RWPE1 (cell line): ENCODE data around the gene TMEM253.

Source experiments
- CTCF ChIA-PET: fragments of 350-600 bp; sonication (Branson Sonifier 250); formaldehyde crosslinking; extraction: SDS; loops from one replicate; lab custom pipeline; 2021; lab: Yijun Ruan, JAX
- POLR2A ChIA-PET: fragments of 400-600 bp; formaldehyde crosslinking; extraction: SDS; loops from one replicate; lab custom pipeline; 2020; ENCODE audit warnings: antibody characterized with exemption; ENCODE audit not compliant: low non-redundant PET; lab: Yijun Ruan, JAX
- DNase-seq: peaks from one replicate; pipeline ENCODE4 v3.0.0; 2012; ENCODE audit warnings: low spot score
- H3K27ac ChIP-seq: fragments of 450-650 bp; 2 replicates; pipeline ENCODE4 v1.5.1; 2017
- TF ChIP-seq, protein P1 (sequence below): fragments of 450-650 bp; conservative IDR thresholded peaks from 2 replicates; pipeline ENCODE4 v1.5.1; 2017; ENCODE audit warnings: low read depth, mild to moderate bottlenecking

The TMEM253 gene

DNA sequence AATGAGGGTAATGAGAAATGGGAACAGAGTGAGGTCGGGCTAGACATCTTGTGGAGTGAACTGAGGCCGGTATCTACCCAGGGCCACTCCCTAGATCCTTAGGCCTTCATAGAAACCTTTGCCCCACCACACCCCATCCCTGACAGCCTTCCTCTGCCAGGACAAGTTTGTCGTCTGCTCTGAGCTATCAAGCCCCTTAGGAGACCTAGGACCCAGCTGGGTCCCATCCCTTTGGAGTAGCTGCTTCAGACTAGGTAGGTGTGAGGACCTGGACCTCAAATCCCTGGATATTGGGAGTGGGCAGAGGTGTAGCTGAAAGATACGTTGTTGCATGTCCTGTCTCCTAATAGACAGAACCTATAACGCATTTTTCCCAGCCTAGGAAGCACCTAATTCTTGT is at the start of gene TMEM253:
Gene TMEM253 (plus strand): TSS at position 136 of the 400 bp plus-strand sequence. CDS start 278 bp downstream, outside the sequence.
- TF ChIP-seq, protein P1, sequence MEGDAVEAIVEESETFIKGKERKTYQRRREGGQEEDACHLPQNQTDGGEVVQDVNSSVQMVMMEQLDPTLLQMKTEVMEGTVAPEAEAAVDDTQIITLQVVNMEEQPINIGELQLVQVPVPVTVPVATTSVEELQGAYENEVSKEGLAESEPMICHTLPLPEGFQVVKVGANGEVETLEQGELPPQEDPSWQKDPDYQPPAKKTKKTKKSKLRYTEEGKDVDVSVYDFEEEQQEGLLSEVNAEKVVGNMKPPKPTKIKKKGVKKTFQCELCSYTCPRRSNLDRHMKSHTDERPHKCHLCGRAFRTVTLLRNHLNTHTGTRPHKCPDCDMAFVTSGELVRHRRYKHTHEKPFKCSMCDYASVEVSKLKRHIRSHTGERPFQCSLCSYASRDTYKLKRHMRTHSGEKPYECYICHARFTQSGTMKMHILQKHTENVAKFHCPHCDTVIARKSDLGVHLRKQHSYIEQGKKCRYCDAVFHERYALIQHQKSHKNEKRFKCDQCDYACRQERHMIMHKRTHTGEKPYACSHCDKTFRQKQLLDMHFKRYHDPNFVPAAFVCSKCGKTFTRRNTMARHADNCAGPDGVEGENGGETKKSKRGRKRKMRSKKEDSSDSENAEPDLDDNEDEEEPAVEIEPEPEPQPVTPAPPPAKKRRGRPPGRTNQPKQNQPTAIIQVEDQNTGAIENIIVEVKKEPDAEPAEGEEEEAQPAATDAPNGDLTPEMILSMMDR = no peak
- no peak for DNase-seq
- ChIA-PET POLR2A (no interaction called here), CTCF (interaction anchor here (0.5 to 6.9 kb wide), 4 partner anchors 8 to 100 kb away, joined by 3 to 72 read pairs (median 36); no protein-coding TSS in a partner anchor)
- H3K27ac ChIP-seq = peak within 1 kb of the TSS; percentile 98

DNA sequence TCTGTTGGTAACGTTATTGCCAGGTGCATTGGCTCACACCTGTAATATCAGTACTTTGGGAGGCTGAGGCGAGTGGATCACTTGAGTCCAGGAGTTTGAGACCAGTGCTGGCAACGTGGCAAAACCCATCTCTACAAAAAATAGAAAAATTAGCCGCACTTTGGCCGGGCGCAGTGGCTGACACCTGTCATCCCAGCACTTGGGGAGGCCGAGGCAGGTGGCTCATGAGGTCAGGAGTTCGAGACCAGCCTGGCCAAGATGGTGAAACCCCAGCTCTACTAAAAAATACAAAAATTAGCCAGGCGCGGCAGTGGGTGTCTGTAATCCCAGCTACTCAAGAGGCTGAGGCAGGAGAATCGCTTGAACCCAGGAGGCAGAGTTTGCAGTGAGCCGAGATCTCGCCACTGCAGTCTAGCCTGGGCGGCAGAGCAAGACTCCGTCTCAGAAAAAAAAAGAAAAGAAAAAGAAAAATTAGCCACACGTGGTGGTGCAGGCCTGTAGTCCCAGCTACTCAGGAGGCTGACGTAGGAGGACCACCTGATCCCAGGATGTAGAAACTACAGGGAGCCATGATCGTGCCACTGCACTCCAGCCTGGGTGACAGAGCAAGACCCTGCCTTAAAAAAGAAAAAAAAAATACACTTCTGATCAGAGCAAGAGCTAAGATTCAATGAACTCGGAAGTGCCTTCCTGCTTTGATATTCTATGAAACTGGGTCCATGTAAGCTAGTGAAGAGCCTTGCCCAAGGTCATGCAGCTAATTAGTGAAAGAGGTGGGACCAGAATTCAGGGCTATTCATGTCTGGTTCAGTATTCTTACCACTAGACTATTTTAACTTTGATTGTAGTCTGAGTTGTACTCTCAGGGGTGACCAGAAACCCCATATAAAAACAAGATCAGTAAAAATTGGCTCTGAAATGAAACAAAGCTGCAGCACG is 47.4 kb upstream of the TMEM253 start:
- H3K27ac ChIP-seq = no peak overlapping the region
- no peak for DNase-seq
- ChIA-PET POLR2A (no interaction called here), CTCF (no interaction called here)
- TF ChIP-seq, protein P1 = no peak

DNA sequence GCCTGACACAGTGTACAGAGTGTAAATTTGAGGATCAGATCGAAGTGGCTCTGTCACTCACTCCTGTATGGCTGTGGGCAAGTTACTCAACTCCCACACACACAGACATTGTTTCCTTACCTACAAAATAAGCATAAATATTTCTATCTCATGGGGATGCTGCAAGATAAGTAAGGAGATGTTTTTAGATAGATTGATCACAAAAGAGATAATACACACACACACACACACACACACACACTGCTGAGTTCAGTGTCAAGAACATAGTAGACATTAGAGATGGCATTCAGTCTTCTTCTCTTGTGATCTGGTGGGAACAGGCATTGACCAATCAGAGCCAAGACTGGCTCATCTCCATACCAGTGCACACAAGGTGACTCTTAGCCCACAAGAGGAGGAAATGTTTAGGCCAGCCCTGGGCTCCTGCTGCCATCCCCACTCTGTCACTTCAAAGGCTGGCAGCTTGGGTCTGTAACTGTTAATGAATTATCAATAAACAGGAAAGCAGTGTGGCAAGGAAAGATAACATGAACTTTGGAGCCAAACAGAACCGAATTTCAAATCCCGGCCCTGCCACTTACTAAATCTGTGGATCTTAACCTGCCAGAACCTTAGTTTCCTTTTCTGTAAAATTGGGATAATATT is 46.6 kb upstream of the TMEM253 start:
- ChIA-PET CTCF (no interaction called here), POLR2A (no interaction called here)
- no peak for DNase-seq
- TF ChIP-seq, protein P1 = no peak
- no peak overlapping the region for H3K27ac ChIP-seq

DNA sequence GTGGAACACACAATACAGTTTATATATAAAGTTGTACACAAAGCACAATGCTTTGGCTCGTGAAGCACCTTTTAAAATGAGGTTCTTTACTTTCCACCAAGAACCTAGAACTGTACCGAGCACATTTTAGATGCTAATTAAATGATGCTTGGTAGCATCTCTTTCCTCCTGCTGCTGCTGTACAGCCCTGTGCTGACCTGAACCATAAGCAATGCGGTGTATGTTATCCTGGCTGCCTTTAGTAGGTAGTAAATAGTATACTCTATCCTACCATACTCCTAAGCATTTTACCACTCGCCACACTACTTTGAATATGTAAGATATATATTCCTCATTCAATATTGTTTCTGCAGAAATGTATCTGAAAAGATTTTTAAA is 46.1 kb upstream of the TMEM253 start:
- no peak for DNase-seq
- CTCF ChIA-PET = interaction anchor here (1.2 kb wide), 1 partner anchor 40 kb away, joined by 3 read pairs; no protein-coding TSS in a partner anchor
- TF ChIP-seq, protein P1 = no peak
- POLR2A ChIA-PET = no interaction called here
- H3K27ac ChIP-seq = no peak overlapping the region

DNA sequence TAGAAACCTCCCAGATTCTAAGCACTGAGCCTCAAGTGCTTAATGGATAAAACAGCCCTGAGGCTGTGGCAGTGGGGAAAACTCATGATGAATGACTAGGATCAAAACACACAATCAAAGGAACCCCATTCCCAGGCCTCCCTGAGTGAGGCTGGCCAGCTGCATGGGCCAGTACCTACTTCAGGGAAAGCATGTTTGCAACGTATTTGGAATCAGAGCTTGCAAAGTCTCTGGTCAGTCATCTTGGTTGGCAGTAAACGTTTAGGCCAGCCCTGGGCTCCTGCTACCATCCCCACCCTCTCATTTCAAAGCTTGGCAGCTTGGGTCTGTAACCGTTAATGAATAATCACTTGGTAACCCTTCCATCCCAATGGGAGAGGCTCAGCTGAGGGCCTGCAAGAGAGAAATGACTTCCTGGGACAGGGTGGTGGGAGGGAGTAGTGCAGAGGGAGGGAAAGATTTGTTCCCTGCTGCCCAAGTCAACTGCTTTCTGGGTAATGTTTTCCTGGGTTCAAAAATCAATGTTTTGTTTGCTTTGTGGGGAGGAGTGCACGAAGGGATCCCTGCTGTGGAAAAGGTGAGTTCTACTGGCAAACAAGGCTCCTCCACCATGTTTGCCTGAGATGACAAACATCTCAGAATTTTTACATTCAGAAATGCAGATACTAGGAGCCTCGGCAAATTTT is 45.3 kb upstream of the TMEM253 start:
- ChIA-PET POLR2A (no interaction called here), CTCF (interaction anchor here (1.2 kb wide), 1 partner anchor 41 kb away, joined by 3 read pairs; no protein-coding TSS in a partner anchor)
- DNase-seq = no peak
- no peak overlapping the region for H3K27ac ChIP-seq
- TF ChIP-seq, protein P1 = no peak
